ENCODE data around the gene CRIM1. TPM values are rescaled to one million over a fixed set of nuclear protein-coding genes. Genes with fewer than 3 reads are reported as not detected.
A peak's percentile ranks its signal among the peaks of the same experiment; 100 is the strongest.

CRIM1 gene
- polyA plus RNA-seq, 12 donors = 18.3 to 57.3 (median 22.6) TPM; not detected in 1

DNA sequence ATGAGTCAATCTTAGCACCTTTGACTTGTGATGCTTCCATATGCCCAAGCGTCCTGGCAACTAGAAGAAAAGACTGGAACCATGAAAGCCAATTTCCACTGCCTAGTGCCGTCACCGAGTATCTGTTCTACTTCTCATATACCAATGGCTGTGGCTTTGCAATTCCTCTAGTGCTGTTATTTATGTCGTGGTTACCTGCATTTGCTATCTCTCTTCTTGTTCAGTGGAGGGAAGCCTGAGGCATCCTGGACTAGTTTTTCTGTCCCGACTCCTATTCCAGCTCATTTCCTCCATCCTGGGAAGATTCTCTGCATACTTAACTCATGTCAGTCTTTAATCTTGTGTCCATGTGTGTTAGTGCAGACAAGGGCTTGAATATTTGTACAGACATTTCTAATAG is 124.5 kb downstream of the CRIM1 start:
- no peak for DNase-seq

GRCh38 chr2:36480636-36481035 is 125.1 kb downstream of the CRIM1 start:
- no peak for DNase-seq

- no peak for DNase-seq
Measured at GRCh38 chr2:36481709-36482108, 126.1 kb downstream of the CRIM1 start.

- no peak for DNase-seq
Measured at GRCh38 chr2:36482576-36483214, 127.1 kb downstream of the CRIM1 start.

DNA sequence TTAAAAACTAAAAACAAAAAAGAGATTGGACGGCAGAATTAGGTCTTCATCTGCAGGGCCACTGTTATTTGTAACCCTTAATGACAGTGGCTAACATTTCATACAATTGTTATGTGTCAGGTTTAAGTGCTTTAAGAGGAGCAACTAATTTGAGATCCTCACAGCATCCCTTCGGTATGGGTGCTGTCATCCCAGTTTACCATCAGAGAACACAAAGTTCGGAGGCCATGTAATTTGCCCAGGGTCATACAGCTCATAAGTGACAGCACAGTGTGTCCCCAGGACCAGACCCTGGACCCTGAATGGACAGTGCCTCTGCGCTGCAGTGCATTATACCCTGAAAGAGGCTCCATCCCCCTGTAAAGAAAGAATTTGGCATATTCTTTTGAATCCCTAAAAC is 127.7 kb downstream of the CRIM1 start:
- no peak for DNase-seq

GRCh38 chr2:36484454-36484853 is 128.9 kb downstream of the CRIM1 start:
- no peak for DNase-seq

- DNase-seq = no peak
Measured at GRCh38 chr2:36485521-36485920, 129.9 kb downstream of the CRIM1 start.

- DNase-seq = no peak
Measured at GRCh38 chr2:36486521-36487044, 131.0 kb downstream of the CRIM1 start.

- DNase-seq = no peak
Measured at GRCh38 chr2:36487947-36488346, 132.4 kb downstream of the CRIM1 start.

DNA sequence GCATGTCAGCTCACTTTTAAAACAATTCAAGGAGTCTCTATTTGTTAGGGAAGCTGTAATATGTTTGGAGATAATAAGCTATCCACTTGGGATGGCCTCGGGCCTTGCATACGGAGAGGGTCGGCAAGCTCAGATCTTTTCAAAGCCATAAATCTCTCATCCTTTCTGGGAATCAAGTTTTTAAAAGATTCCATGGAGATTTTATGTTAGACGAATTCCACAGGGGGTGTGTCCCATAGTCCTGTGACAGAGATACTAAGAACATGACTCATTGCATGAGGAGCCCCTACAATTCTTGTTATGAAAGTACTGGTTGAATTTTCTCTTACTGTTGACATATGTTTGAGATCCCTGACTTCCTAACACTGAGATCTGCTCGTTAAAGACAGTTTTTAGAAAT is 133.7 kb downstream of the CRIM1 start:
- no peak for DNase-seq

DNA sequence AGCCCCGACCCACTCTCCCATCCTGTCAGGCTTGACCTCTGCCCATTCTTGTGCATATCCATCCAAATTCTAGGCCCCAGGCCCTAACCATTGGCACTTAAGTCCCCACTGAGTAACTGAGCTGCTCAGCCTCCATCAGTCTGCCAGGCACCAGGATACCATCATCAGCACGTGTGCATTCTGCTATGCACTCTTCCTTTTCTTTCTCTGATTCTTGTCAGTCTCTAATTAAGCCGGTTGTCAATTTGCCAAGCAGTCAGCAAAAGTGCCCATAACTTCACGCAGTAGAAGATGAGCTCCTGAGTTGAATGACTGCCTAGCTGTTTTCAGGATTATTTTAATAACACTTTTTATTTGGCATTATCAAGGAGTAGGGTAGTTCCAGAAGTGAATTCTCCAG is 135.2 kb downstream of the CRIM1 start:
- no peak for DNase-seq

GRCh38 chr2:36492216-36492945 is 136.8 kb downstream of the CRIM1 start:
- no peak for DNase-seq

DNA sequence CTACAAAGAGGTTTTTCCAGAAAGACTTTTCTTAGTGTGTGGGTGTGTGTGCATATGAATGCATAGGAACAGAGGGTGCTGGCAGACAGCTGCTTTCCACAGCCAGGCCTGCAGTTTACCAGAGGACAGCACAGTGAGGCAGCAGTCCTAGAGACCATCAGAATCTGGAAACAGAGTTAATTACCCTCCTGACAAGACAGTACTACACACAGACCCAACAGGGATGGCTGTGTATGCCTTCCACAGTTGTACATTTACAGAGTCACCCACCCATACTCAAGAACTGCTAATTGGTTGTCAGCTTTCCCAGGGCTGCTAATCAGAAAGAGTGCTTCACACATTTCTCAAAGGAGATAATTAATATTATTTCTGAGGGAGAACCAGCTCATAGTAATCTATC is 137.7 kb downstream of the CRIM1 start:
- no peak for DNase-seq

- no peak for DNase-seq
Measured at GRCh38 chr2:36497570-36498163, 142.1 kb downstream of the CRIM1 start.

GRCh38 chr2:36499128-36499820 is 143.7 kb downstream of the CRIM1 start:
- DNase-seq = no peak

DNA sequence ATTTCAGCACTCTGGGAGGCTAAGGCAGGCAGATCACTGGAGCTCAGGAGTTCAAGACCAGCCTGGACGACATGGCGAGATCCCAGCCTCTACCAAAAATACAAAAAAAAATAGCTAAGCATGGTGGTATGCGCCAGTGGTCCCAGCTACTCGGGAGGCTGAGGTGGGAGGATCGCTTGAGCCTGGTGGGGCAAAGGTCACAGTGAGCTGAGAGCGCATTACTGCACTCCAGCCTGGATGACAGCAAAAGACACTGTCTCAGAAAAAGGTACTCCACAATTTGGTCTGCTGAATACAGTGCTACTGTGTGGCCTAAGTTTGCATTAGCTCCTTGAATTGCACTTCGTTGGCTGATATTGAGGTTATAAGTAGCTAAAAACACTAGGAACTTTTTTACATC is 144.5 kb downstream of the CRIM1 start:
- DNase-seq = no peak

- DNase-seq = no peak
Measured at GRCh38 chr2:36502081-36502480, 146.5 kb downstream of the CRIM1 start.

- DNase-seq = peak; percentile 66
Measured at GRCh38 chr2:36507408-36507812, 151.8 kb downstream of the CRIM1 start.

GRCh38 chr2:36509075-36509474 is 153.5 kb downstream of the CRIM1 start:
- DNase-seq = no peak

DNA sequence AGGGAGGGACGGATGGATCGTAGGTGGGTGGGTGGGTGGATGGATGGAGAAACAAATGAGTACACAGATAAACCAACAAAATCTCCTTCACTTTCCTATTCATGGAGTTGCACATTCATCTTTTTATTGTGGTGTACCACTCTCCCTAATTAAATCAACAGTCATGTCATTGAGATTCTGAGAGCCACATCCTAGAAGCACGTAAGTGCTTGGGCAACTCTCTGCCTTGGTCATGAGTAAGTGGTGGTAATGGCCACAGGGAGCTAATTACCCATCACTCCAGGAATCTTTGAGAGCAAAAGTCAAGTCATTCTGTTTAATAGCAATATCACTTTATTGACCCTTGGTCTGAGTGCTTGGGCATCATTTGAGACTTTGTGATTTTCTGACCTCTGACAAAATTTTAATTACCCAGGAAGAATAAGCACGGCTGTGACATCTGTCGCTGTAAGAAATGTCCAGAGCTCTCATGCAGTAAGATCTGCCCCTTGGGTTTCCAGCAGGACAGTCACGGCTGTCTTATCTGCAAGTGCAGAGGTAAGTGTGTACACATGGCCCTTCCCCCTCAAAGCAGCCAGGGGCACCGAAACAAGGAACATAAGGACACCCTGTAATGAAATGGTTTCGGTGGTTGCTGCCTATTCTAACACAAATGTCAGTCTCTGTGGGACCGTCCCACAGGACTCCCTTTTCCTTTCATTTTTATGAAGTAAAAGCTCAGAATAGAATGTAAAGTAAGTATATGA is 156.5 kb downstream of the CRIM1 start:
- no peak for DNase-seq

- no peak for DNase-seq
Measured at GRCh38 chr2:36512705-36513104, 157.1 kb downstream of the CRIM1 start.

DNA sequence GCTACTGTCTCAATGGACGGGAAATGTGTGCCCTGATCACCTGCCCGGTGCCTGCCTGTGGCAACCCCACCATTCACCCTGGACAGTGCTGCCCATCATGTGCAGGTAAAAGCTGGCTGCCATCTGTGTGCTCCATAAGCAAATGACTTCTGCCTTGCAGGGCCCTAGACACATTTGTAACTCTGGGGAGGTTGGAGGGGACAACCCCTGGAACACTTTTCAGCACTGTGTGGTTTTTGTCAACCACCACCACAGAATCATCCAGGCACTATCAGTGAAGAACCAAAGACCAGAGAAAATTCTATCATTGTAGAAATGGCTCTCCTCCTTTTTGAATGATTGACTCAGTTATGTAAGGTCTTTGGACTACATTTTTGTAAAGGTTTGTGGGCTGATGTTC is 158.1 kb downstream of the CRIM1 start:
- no peak for DNase-seq

All from muscle of arm (tissue), 12 donors.